GM20431 (cell line): ENCODE data around the gene ERRFI1.
"Not testable (repeated sequence)": the region's sequence is repeated elsewhere in the genome, so short reads cannot be mapped to it uniquely, and the experiment has no call there.

ENCODE experiments used
- in situ Hi-C: fragments of 300-500 bp; cut with MseI, MboI; formaldehyde crosslinking; loops from one replicate; pipeline ENCODE4 v1.15.0; 2020; ENCODE audit warnings: low sequenced_read_pairs; ENCODE audit not compliant: unreplicated experiment

The ERRFI1 gene

DNA sequence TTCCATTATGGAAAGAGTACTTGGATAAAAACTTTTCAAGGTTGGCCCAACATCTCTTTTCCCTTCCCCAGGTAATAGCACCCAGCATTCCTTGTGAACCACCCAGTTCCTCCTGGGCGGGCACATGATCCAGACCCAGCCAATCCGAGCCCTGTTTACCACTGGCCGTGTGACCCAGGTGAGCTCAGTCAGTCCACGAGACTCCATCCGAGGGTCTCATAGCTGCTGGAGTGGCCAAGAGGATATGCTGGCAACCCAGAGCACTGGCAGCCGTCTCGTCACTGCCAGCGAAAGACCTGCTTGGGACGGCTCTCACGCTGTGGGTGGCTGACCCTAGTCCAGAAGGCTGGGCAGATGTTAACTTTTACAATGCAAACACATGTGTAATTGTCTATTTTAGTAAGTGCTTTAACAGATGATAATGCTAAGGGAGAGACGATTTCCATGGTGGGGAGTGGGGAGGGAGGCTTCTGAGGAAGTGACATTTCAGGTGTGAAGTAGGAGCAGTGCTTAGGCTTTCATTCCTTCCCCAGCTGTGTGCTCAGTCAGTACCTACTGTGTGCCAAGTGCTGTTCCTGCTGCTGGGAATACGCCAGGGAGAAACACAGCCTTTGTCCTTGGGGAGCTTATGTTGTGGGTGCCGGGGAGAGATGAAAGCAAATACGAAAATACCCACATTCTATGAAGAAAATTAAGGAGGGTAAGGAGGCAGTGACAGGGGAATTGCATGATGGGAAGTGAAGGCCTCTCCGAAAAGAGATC is 40.1 kb downstream of the ERRFI1 start:
- in situ Hi-C loops: loop anchor here (25.0 kb wide), 1 partner anchor 876 kb away; no protein-coding TSS in a partner anchor

DNA sequence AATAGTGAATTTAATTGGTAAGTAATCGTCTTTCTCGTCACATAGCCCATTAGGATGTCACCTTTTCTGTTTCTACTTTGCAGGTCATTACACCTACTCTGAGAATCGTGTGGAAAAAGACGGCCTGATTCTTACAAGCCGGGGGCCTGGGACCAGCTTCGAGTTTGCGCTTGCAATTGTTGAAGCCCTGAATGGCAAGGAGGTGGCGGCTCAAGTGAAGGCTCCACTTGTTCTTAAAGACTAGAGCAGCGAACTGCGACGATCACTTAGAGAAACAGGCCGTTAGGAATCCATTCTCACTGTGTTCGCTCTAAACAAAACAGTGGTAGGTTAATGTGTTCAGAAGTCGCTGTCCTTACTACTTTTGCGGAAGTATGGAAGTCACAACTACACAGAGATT is 41.3 kb downstream of the ERRFI1 start:
- in situ Hi-C loops: loop anchor here (25.0 kb wide), 1 partner anchor 877 kb away; no protein-coding TSS in a partner anchor

DNA sequence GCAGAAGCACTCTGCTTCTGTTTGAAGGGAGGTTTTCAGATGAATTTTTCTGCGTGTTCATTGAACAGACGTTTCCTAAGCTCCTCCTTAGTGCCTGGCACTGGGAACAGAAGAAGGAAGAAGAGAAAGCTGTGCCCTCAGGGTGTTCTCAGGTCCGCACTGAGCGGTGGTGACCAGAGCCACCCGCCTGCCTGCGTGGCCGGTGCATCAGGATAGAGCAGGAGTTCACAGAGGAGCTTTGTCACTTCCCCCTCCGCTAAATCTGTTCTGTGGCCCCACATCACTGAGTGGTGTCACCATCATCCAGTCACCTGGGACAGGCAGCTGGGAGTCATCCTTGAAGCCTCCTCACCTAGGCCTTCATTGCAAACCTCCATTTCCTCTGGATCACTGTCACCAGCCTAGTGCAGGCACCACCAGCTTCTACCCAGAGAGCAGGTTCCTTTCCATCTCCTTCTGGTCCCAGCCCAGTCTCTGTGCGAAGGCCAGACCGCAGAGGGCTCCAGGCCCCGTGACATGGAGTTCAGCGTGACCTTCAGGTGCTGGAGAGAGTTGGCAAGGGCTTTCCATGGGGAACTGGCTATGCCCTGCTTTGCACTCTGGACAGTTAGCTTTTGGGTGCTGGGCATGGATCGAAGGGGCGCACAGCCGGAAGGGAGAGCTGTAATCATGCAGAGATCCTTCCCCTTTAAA is 42.9 kb downstream of the ERRFI1 start:
- in situ Hi-C loops: loop anchor here (25.0 kb wide), 1 partner anchor 879 kb away; no protein-coding TSS in a partner anchor

DNA sequence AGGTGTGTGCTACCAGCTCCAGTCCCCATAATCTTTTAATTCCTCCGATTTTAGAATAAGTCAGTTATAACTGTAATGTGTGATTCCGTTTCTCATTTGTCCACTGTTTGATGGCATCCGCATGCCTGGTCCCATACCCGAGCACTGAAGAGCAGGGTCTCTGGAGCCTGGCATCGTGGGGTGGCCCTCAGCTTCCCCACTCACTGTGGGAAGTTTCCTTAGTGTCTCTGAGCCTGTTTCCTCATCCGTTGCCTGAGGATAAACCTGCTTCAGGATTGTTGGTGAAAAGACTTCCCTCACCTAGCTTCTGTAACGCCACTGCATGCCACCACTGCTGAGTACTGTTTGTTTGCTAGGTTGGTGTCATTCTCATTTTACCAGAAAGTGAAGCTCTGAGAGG is 45.1 kb downstream of the ERRFI1 start:
- in situ Hi-C loops: loop anchor here (25.0 kb wide), 1 partner anchor 881 kb away; no protein-coding TSS in a partner anchor

DNA sequence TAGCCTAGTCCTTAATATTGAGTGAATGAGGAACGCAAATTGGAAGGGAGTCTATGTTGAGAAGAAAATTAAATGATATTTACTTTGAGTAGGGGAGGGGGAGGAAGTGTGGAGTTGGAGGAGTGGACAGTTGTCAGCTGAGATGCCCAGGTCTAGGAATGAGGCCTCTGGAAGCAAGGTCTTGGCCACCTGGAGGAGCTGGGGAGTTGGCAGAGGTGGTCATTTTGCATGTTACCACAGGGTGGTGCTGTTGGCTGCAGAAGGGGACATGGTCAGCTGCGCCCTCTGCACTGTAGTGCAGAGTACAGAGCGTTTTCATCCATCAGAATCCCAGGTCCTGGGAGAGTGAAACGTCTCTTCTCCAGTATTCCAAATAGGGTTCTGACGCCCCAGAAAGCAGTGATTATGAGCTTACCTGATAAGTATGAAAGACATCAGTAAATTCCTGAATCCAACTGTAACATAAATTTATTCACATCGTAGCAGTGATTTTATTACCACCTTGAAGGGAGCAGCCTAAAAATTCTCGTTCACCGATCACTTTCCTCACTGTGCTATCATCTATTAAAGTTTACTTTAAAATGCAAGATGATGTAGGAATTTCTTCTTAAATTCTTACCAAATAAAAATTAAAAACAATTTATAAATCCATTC is 50.8 kb downstream of the ERRFI1 start:
- in situ Hi-C loops: loop anchor here (25.0 kb wide), 1 partner anchor 887 kb away; no protein-coding TSS in a partner anchor

DNA sequence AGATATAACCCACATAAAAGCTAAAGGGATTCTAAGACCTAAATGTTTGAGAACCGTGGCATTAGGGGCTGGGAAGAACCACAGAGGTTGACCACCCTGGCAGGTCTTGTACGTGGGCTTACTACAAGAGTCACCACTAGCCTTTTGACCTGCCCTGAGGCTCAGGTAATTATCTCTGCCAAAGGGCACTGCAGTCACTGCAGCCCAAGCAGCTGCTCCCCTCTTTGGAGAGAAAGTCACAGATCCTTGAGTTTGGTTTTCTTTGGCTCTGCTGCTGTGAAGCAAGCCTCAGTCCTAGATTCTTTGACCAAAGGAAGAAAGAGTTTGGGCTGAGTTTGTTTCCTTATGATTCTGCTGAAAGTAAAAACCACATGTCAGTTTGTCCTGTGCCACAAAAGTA is 53.0 kb downstream of the ERRFI1 start:
- in situ Hi-C loops: no loop called here

DNA sequence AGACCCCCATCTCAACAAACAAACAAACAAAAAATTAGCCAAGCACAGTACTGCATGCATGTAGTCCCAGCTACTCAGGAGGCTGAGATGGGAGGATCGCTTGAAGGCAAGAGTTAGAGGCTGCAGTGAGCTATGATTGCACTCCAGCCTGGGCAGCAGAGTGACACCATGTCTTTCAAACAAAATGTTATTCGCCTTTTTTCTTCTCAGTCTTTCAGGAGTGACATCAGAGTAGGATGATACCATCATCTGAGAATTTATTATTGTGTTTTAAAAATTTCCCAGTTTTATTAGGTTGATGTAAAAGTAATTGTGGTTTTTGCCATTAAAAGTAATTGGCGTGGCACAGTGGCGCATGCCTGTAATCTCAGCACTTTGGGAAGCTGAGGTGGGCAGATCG is 53.8 kb downstream of the ERRFI1 start:
- in situ Hi-C loops: no loop called here

DNA sequence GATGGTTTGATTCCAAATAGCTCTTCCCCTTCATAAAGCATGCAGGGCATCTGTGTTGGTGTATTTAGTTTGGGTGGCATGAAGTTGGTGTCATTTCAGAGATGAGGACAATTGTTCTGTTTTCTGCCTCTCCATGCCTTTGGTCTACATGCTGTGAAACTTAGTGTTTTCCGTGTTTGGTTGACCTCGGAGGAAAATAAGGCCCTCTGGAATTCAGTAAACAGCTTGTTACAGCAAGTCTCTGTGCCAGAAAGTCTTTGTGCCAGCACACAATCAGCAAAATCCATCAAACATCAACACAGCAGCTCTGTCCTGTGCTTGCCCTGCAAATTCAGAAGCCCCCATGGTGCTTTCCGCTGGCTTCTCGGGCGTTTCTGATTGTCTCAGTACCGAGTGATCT is 55.1 kb downstream of the ERRFI1 start:
- in situ Hi-C loops: no loop called here

DNA sequence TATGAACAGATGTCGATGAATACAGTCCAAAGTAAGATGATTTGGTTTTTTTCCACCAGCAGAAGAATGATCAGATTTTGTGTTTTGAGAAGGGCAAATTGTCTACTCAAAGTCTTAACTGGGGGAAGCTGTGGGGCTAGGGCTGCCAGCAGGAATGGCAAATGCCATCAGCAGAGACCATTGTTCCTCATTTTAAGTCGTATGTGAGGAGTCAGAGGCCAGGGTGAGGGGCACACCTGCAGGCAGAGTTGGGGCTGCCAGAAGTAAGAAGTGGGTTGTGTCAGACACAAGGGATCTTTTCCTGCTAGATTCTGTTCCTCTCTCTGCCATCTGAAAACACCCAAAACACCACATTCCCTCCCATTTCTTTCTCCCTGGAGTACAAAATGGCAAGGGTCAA is 55.9 kb downstream of the ERRFI1 start:
- in situ Hi-C loops: no loop called here

DNA sequence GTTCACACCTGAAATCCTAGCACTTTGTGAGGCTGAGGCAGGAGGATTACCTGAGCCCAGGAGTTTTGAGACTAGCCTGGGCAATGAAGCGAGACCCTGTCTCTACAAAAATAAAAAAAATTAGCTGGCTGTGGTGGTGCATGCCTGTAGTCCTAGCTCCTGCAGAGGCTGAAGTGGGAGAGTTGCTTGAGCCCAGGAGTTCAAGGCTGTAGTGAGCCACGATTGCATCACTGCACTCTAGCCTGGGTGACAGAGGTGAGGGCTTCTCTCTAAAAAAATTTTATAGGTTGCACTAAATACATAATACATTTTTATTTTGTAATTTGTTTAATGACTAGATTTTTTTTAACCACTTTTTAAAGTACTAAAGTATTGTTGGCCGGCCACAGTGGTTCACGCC is 58.5 kb downstream of the ERRFI1 start:
- in situ Hi-C loops: no loop called here

DNA sequence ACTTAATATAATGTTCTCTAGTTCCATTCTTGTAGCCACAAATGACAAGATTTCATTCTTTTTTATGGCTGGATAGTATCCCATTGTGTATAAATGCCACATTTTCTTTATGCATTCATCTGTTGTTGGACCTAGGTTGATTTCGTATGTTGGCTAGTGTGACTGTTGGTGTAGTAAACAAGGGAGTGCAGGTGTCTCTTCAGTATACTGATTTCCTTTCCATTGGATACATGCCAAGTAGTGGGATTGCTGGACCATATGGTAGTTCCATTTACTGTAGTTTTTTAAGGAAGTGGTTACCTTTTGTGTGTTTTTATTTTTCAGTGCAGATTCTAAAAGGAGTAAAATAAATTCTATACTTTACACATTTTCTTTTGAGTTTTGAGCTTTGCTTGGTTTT is 58.9 kb downstream of the ERRFI1 start:
- in situ Hi-C loops: no loop called here

DNA sequence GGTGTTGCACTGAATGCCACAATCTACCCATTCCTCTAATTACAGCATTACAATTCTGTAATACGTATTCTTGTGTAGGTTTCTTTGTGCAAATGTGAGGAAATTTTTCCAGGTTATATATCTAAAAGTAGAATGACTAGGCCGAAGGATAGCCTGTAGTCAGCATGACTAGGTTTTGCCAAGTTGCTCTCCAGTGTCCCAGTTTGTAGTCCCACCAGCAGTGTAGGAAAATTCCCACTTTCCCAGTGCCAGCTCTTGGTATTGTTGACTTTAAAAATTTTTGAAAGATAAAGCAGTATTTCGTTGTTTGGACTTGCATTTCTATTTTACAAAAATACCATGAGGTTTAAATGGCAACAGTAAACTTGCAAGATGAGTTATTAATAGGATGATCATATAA is 61.6 kb downstream of the ERRFI1 start:
- in situ Hi-C loops: no loop called here

DNA sequence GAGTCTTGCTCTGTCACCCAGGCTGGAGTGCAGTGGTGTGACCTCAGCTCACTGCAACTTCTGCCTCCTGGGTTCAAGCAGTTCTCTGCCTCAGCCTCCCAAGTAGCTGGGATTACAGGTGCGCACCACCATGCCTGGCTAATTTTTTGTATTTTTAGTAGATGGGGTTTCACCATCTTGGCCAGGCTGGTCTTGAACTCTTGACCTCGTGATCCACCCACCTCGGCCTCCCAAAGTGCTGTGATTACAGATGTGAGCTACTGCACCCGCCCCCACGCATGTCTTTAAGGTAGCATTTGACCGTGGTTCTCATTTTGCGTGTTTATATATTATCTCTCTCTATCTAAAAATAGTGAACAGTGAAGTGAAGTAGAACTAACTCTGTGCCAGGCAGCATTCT is 62.3 kb downstream of the ERRFI1 start:
- in situ Hi-C loops: not testable (repeated sequence)

DNA sequence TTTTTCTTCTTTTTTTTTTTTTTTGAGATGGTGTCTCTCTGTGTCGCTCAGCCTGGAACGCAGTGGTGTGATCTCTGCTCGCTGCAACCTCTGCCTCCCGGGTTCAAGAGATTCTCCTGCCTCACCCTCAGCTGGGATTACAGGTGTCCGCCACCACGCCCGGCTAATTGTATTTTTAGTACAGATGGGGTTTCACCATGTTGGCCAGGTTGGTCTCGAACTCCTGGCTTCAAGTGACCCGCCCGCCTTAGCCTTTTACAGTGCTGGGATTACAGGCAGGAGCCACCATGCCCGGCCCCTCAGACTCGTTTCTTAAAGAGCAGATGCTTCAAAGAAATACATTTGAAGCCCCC is 62.8 kb downstream of the ERRFI1 start:
- in situ Hi-C loops: not testable (repeated sequence)

DNA sequence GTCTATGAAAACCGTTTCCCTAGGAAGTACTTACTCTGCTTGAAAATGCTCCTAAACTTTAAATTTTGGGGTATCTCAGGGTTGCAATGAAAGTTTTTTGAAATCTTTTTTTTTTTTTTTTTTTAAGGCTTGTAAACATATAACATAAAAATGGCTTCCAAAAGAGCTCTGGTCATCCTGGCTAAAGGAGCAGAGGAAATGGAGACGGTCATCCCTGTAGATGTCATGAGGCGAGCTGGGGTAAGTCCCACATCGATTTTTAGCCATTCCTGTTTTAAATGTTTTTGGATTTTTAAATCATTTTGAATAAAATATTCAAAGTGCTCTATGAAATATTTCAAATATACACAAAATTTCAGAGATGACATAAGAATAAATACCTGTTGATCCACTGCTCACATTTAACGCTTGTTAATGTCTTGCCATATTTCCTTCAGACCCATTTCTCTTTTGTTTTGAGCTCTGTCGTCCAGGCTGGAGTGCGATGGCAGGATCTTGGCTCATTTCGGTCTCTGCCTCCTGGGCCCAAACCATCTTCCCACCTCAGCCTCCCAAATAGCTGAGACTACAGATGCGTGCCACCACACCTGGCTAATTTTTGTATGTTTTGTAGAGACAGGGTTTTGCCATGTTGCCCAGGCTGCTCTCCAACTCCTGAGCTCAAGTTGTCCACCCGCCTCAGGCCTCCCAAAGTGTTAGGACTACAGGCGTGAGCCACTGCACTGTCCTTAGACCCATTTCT is 63.3 kb downstream of the ERRFI1 start:
- in situ Hi-C loops: no loop called here

DNA sequence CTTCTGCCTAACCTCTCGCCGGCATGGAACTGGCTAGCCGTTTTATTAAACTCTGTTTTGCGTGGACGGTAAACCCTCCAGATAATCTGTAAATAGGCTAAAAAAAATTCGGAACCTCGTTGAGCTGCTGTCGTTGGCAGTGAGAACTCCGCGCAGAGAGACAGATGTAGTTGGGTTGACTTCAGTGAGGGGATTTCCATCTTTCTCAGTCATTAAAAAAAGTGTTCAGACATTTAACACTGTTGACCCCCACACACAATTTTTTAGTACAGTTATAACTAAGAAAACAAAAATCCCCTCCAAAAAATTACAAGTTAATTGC is 64.1 kb downstream of the ERRFI1 start:
- in situ Hi-C loops: no loop called here
